A375 (cell line): Measurements from ENCODE around the gene FNIP1. TPM values are rescaled to one million over a fixed set of nuclear protein-coding genes. Genes with fewer than 3 reads are reported as not detected.

ENCODE experiments used
- total RNA-seq: library from RNA; depleted of rRNA; stranded (reverse); fragments of >200 nt; shearing (Covaris generic); gene quantifications from 2 replicates; pipeline ENCODE4 v1.2.3, GENCODE V29; 2014; rRNA removed

The FNIP1 gene
- total RNA-seq: 18.2 and 20.9 TPM in 2 replicates

DNA sequence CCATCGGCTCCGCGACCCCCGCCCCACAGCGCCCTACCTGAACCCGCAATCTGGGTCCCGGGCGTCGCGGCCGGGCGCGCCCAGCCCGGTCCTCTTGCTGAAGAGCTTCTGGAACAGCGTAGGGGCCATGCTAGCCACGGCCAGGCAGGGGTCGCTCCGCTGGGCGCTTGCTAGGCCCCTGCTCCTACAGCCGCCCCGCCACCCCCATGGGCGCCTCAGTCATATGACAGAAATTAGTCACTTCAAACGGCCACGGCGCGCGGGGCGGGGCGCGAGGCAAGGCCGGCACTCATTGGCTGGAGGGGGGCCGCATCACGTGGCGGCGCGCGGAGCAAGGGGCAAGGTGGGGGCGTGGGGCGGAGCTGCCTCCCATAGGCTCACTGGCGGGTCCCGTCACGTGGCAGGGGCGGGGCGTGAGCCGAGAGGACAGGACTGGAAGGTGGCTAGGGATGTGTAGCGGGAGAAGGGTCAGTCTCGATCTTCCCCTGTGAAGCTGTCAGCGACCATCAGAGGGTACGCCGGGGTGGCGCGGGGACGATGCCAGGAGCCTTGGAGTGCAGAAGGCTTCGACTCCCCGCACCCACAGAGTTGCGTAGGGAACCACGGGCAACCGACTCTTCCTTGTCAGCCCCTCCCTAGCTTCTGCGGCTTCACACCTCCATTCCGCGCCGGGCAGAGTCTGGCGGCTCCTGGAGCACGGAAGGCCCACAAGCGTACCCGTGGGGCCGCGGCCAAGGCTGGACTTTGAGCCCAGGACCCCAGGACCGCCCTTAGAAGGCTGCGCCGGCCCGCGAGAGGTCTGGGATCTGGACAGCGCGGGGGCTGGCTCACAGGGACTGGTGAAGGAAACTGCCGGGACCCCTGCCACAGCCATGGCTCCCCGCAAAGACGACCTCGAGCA, at the start of gene FNIP1:
Gene FNIP1 (minus strand): TSS at position 225 of the 901 bp plus-strand sequence. CDS start 96 bp downstream, at position 129.

GRCh38 chr5:131634996-131635683, 161.7 kb downstream of the FNIP1 start, which contains the start of gene RAPGEF6:
Gene RAPGEF6, minus strand, starts transcription at chr5:131635229. Its CDS starts 199 bp downstream, at chr5:131635030.

Other genes with a start within 250 kb of the FNIP1 start
- 16.3 and 20.0 TPM in 2 replicates for gene RAPGEF6, start 161.8 kb downstream of the FNIP1 start, total RNA-seq
- not detected in 2 replicates for gene MEIKIN, start 148.6 kb upstream of the FNIP1 start, total RNA-seq
- gene ACSL6, start 214.6 kb upstream of the FNIP1 start, total RNA-seq: 0.34 TPM in 1 of 2 replicates, not detected in the other